HG02763 (cell line): ENCODE measurements around the gene FIGNL2.

Experiments
- ATAC-seq: cut with Tn5 transposase; IDR thresholded peaks from one replicate; pipeline ENCODE4 v1.9.1; 2021; ENCODE audit warnings: mild to moderate bottlenecking, moderate library complexity; ENCODE audit not compliant: unreplicated experiment

Gene FIGNL2

GRCh38 chr12:51879102-51879501 is 30.6 kb upstream of the FIGNL2 start:
- no peak for ATAC-seq

- no peak for ATAC-seq
Measured at GRCh38 chr12:51874486-51874885, 26.0 kb upstream of the FIGNL2 start.

GRCh38 chr12:51874000-51874399 is 25.5 kb upstream of the FIGNL2 start:
- no peak for ATAC-seq

GRCh38 chr12:51873251-51873994 is 24.9 kb upstream of the FIGNL2 start:
- ATAC-seq, result no peak

GRCh38 chr12:51872689-51872981 is 24.1 kb upstream of the FIGNL2 start:
- no peak for ATAC-seq

- ATAC-seq, result no peak
Measured at GRCh38 chr12:51871918-51872688, 23.6 kb upstream of the FIGNL2 start.

GRCh38 chr12:51871126-51871525 is 22.6 kb upstream of the FIGNL2 start:
- ATAC-seq, result no peak

- ATAC-seq, result no peak
Measured at GRCh38 chr12:51870504-51870903, 22.0 kb upstream of the FIGNL2 start.

- ATAC-seq, result no peak
Measured at GRCh38 chr12:51869931-51870330, 21.4 kb upstream of the FIGNL2 start.

- no peak for ATAC-seq
Measured at GRCh38 chr12:51869496-51869865, 21.0 kb upstream of the FIGNL2 start.

- ATAC-seq, result no peak
Measured at GRCh38 chr12:51868821-51869495, 20.4 kb upstream of the FIGNL2 start.

- no peak for ATAC-seq
Measured at GRCh38 chr12:51867796-51868428, 19.4 kb upstream of the FIGNL2 start.

GRCh38 chr12:51867371-51867770 is 18.9 kb upstream of the FIGNL2 start:
- ATAC-seq, result no peak

GRCh38 chr12:51866762-51867161 is 18.2 kb upstream of the FIGNL2 start:
- ATAC-seq, result no peak

- ATAC-seq, result no peak
Measured at GRCh38 chr12:51866324-51866723, 17.8 kb upstream of the FIGNL2 start.

GRCh38 chr12:51865757-51866270 is 17.3 kb upstream of the FIGNL2 start:
- ATAC-seq, result no peak

GRCh38 chr12:51864833-51865670 is 16.5 kb upstream of the FIGNL2 start:
- ATAC-seq, result no peak

GRCh38 chr12:51863933-51864832 is 15.7 kb upstream of the FIGNL2 start:
- ATAC-seq, result no peak

GRCh38 chr12:51863363-51863932 is 14.9 kb upstream of the FIGNL2 start:
- no peak for ATAC-seq
